WERI-Rb-1 (cell line): ENCODE results near the gene CBL.

ENCODE experiments used
- DNase-seq: peaks from one replicate; pipeline ENCODE4 v3.0.0-alpha.2; 2020
- H3K27ac ChIP-seq: fragments of 250-450 bp; sonication (Bioruptor Pico); 2 replicates; pipeline ENCODE4 v1.5.1; 2020; ENCODE audit warnings: mild to moderate bottlenecking, moderate library complexity
- H3K27me3 ChIP-seq: fragments of 250-450 bp; sonication (Bioruptor Pico); 2 replicates; pipeline ENCODE4 v1.5.1; 2021; ENCODE audit warnings: mild to moderate bottlenecking, low read depth, moderate library complexity; ENCODE audit not compliant: insufficient read depth, severe bottlenecking
- H3K36me3 ChIP-seq: fragments of 250-450 bp; sonication (Bioruptor Pico); 2 replicates; pipeline ENCODE4 v1.5.1; 2020; ENCODE audit warnings: mild to moderate bottlenecking, moderate library complexity
- H3K4me3 ChIP-seq: 2 replicates; pipeline ENCODE4 v1.5.1; 2011; ENCODE audit warnings: low read depth, mild to moderate bottlenecking, control low read depth, low read length
- H3K9me3 ChIP-seq: fragments of 250-450 bp; sonication (Bioruptor Pico); 2 replicates; pipeline ENCODE4 v1.5.1; 2021; ENCODE audit warnings: mild to moderate bottlenecking, moderate library complexity; ENCODE audit not compliant: severe bottlenecking
- CTCF ChIP-seq: IDR thresholded peaks from 2 replicates; pipeline ENCODE4 v1.5.1; 2011; ENCODE audit warnings: low read depth, mild to moderate bottlenecking, control low read depth, inconsistent platforms, low read length

Gene CBL

GRCh38 chr11:119290894-119291497, 84.9 kb downstream of the CBL start:
- Histone ChIP-seq H3K27me3 (no peaks in the 10 kb centered on the region), H3K27ac (no peak overlapping the region), H3K9me3 (peaks cover 8% of the 10 kb centered on the region), H3K36me3 (peaks cover 6% of the 10 kb centered on the region), H3K4me3 (no peak overlapping the region)
- no peak for TF ChIP-seq CTCF
- DNase-seq, result no peak

GRCh38 chr11:119293461-119293860, 87.3 kb downstream of the CBL start:
- H3K36me3 ChIP-seq, result peaks cover 16% of the 10 kb centered on the region
- H3K9me3 ChIP-seq, result peaks cover 8% of the 10 kb centered on the region
- no peak for DNase-seq
- H3K27me3 ChIP-seq, result no peaks in the 10 kb centered on the region
- H3K4me3 ChIP-seq, result no peak overlapping the region
- H3K27ac ChIP-seq, result no peak overlapping the region
- TF ChIP-seq CTCF, result no peak

- Histone ChIP-seq H3K27ac (no peak overlapping the region), H3K4me3 (no peak overlapping the region), H3K36me3 (peaks cover 22% of the 10 kb centered on the region), H3K27me3 (no peaks in the 10 kb centered on the region), H3K9me3 (peaks cover 8% of the 10 kb centered on the region)
- TF ChIP-seq CTCF, result no peak
- DNase-seq, result no peak
Observed at GRCh38 chr11:119295178-119295577, 89.0 kb downstream of the CBL start.

GRCh38 chr11:119297938-119298337, 91.8 kb downstream of the CBL start:
- no peak for DNase-seq
- Histone ChIP-seq H3K9me3 (no peaks in the 10 kb centered on the region), H3K27ac (no peak overlapping the region), H3K27me3 (no peaks in the 10 kb centered on the region), H3K36me3 (peaks cover 18% of the 10 kb centered on the region), H3K4me3 (no peak overlapping the region)
- TF ChIP-seq CTCF, result no peak

- peaks cover 18% of the 10 kb centered on the region for H3K36me3 ChIP-seq
- no peak overlapping the region for H3K27ac ChIP-seq
- no peaks in the 10 kb centered on the region for H3K9me3 ChIP-seq
- no peak overlapping the region for H3K4me3 ChIP-seq
- DNase-seq, result no peak
- no peaks in the 10 kb centered on the region for H3K27me3 ChIP-seq
- no peak for TF ChIP-seq CTCF
Observed at GRCh38 chr11:119298726-119299125, 92.6 kb downstream of the CBL start.

GRCh38 chr11:119299416-119299815, 93.3 kb downstream of the CBL start:
- H3K4me3 ChIP-seq, result no peak overlapping the region
- no peaks in the 10 kb centered on the region for H3K9me3 ChIP-seq
- peaks cover 18% of the 10 kb centered on the region for H3K36me3 ChIP-seq
- H3K27me3 ChIP-seq, result no peaks in the 10 kb centered on the region
- no peak overlapping the region for H3K27ac ChIP-seq
- TF ChIP-seq CTCF, result no peak
- no peak for DNase-seq
